HL-60 (cell line): Measurements from ENCODE around the gene DNASE1.

Experiments
- DNase-seq, 2 experiments: peaks; one replicate each; pipeline ENCODE4 v3.0.0-alpha.2; 2010 to 2020; ENCODE audit warnings: low read depth in 1 of 2, low spot score in 1 of 2
- H3K27ac ChIP-seq: fragments of 250-450 bp; sonication (Bioruptor Pico); replicated peaks from 2 replicates; pipeline ENCODE4 v1.5.1; 2020; ENCODE audit warnings: mild to moderate bottlenecking, moderate library complexity
- H3K27me3 ChIP-seq: fragments of 250-450 bp; sonication (Bioruptor Pico); 2 replicates; pipeline ENCODE4 v1.5.1; 2021; ENCODE audit warnings: mild to moderate bottlenecking, moderate library complexity; ENCODE audit not compliant: insufficient read depth, poor library complexity, severe bottlenecking
- H3K4me3 ChIP-seq: replicated peaks from 2 replicates; pipeline ENCODE4 v1.5.1; 2011; ENCODE audit warnings: mild to moderate bottlenecking, control low read depth, low read length; ENCODE audit not compliant: insufficient read depth
- GABPA ChIP-seq: IDR thresholded peaks from 2 replicates; pipeline ENCODE4 v1.6.1; 2012; ENCODE audit warnings: low read depth
- POLR2AphosphoS5 ChIP-seq: IDR thresholded peaks from 2 replicates; pipeline ENCODE4 v1.6.1; 2012; ENCODE audit warnings: low read depth
- SPI1 ChIP-seq: IDR thresholded peaks from 2 replicates; pipeline ENCODE4 v1.6.1; 2012; ENCODE audit warnings: low read depth, mild to moderate bottlenecking, borderline replicate concordance
- TF ChIP-seq, protein P1 (sequence below): IDR thresholded peaks from 2 replicates; pipeline ENCODE4 v1.6.1; 2012; ENCODE audit warnings: low read depth; ENCODE audit not compliant: insufficient replicate concordance
- TF ChIP-seq, protein P2 (sequence below): IDR thresholded peaks from one replicate; pipeline ENCODE4 v1.5.1; 2011; ENCODE audit warnings: low read length, control low read depth, inconsistent platforms; ENCODE audit not compliant: insufficient read depth

DNASE1 gene

GRCh38 chr16:3643095-3643730 lies 11.3 kb upstream of the DNASE1 start:
- H3K27me3 ChIP-seq: no peaks in the 10 kb centered on the region
- DNase-seq: no peak
- TF ChIP-seq, protein P1, sequence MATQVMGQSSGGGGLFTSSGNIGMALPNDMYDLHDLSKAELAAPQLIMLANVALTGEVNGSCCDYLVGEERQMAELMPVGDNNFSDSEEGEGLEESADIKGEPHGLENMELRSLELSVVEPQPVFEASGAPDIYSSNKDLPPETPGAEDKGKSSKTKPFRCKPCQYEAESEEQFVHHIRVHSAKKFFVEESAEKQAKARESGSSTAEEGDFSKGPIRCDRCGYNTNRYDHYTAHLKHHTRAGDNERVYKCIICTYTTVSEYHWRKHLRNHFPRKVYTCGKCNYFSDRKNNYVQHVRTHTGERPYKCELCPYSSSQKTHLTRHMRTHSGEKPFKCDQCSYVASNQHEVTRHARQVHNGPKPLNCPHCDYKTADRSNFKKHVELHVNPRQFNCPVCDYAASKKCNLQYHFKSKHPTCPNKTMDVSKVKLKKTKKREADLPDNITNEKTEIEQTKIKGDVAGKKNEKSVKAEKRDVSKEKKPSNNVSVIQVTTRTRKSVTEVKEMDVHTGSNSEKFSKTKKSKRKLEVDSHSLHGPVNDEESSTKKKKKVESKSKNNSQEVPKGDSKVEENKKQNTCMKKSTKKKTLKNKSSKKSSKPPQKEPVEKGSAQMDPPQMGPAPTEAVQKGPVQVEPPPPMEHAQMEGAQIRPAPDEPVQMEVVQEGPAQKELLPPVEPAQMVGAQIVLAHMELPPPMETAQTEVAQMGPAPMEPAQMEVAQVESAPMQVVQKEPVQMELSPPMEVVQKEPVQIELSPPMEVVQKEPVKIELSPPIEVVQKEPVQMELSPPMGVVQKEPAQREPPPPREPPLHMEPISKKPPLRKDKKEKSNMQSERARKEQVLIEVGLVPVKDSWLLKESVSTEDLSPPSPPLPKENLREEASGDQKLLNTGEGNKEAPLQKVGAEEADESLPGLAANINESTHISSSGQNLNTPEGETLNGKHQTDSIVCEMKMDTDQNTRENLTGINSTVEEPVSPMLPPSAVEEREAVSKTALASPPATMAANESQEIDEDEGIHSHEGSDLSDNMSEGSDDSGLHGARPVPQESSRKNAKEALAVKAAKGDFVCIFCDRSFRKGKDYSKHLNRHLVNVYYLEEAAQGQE: no peak
- TF ChIP-seq SPI1: no peak
- TF ChIP-seq POLR2AphosphoS5: no peak
- TF ChIP-seq GABPA: no peak
- TF ChIP-seq, protein P2, sequence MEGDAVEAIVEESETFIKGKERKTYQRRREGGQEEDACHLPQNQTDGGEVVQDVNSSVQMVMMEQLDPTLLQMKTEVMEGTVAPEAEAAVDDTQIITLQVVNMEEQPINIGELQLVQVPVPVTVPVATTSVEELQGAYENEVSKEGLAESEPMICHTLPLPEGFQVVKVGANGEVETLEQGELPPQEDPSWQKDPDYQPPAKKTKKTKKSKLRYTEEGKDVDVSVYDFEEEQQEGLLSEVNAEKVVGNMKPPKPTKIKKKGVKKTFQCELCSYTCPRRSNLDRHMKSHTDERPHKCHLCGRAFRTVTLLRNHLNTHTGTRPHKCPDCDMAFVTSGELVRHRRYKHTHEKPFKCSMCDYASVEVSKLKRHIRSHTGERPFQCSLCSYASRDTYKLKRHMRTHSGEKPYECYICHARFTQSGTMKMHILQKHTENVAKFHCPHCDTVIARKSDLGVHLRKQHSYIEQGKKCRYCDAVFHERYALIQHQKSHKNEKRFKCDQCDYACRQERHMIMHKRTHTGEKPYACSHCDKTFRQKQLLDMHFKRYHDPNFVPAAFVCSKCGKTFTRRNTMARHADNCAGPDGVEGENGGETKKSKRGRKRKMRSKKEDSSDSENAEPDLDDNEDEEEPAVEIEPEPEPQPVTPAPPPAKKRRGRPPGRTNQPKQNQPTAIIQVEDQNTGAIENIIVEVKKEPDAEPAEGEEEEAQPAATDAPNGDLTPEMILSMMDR: no peak
- no peak overlapping the region for H3K27ac ChIP-seq
- H3K4me3 ChIP-seq: no peak overlapping the region

- TF ChIP-seq POLR2AphosphoS5 (no peak), SPI1 (no peak), GABPA (no peak)
- TF ChIP-seq, protein P1: no peak
- TF ChIP-seq, protein P2: no peak
- H3K4me3 ChIP-seq: no peak overlapping the region
- DNase-seq: no peak
- no peak overlapping the region for H3K27ac ChIP-seq
- H3K27me3 ChIP-seq: no peaks in the 10 kb centered on the region
These were observed 9.4 kb upstream of the DNASE1 start for GRCh38 chr16:3645108-3645503.

- TF ChIP-seq SPI1: no peak
- no peak for TF ChIP-seq GABPA
- no peak for TF ChIP-seq POLR2AphosphoS5
- TF ChIP-seq, protein P2: no peak
- TF ChIP-seq, protein P1: no peak
- no peaks in the 10 kb centered on the region for H3K27me3 ChIP-seq
- H3K4me3 ChIP-seq: no peak overlapping the region
- H3K27ac ChIP-seq: no peak overlapping the region
- DNase-seq: no peak
These were observed 8.8 kb upstream of the DNASE1 start for GRCh38 chr16:3645504-3646347.
